ENCODE results near the gene MRTO4.
"Not testable (repeated sequence)": the region's sequence is repeated elsewhere in the genome, so short reads cannot be mapped to it uniquely, and the experiment has no call there.

The MRTO4 gene

GRCh38 chr1:19229229-19229628 is 22.4 kb upstream of the MRTO4 start:
- DNase-seq = no peak

GRCh38 chr1:19229828-19230325 is 21.7 kb upstream of the MRTO4 start:
- DNase-seq = no peak

GRCh38 chr1:19231736-19232523 is 19.7 kb upstream of the MRTO4 start:
- not testable (repeated sequence) for DNase-seq

GRCh38 chr1:19232524-19232846 is 19.1 kb upstream of the MRTO4 start:
- DNase-seq = no peak

GRCh38 chr1:19234224-19234623 is 17.4 kb upstream of the MRTO4 start:
- no peak for DNase-seq

GRCh38 chr1:19239876-19240275 is 11.7 kb upstream of the MRTO4 start:
- DNase-seq = no peak

- no peak for DNase-seq
Measured at GRCh38 chr1:19240673-19241538, 10.7 kb upstream of the MRTO4 start.

- no peak for DNase-seq
Measured at GRCh38 chr1:19250629-19251304, 838 bp upstream of the MRTO4 start.

GRCh38 chr1:19254416-19254815 is 2.8 kb downstream of the MRTO4 start:
- no peak for DNase-seq

- DNase-seq = no peak
Measured at GRCh38 chr1:19255288-19255687, 3.7 kb downstream of the MRTO4 start.

GRCh38 chr1:19256301-19256700 is 4.7 kb downstream of the MRTO4 start:
- DNase-seq = not testable (repeated sequence)

- no peak for DNase-seq
Measured at GRCh38 chr1:19257178-19257914, 5.7 kb downstream of the MRTO4 start.

GRCh38 chr1:19258353-19258752 is 6.7 kb downstream of the MRTO4 start:
- DNase-seq = no peak

- DNase-seq = no peak
Measured at GRCh38 chr1:19260211-19261138, 8.9 kb downstream of the MRTO4 start.

GRCh38 chr1:19262047-19262446 is 10.4 kb downstream of the MRTO4 start:
- no peak for DNase-seq

- no peak for DNase-seq
Measured at GRCh38 chr1:19262744-19263143, 11.1 kb downstream of the MRTO4 start.

GRCh38 chr1:19268445-19268844 is 16.8 kb downstream of the MRTO4 start:
- DNase-seq = no peak

GRCh38 chr1:19269427-19270342 is 18.1 kb downstream of the MRTO4 start:
- DNase-seq = not testable (repeated sequence)

GRCh38 chr1:19270343-19270730 is 18.7 kb downstream of the MRTO4 start:
- DNase-seq = not testable (repeated sequence)

- DNase-seq = no peak
Measured at GRCh38 chr1:19272064-19272463, 20.5 kb downstream of the MRTO4 start.
